Activated CD4-positive, alpha-beta memory T cell treated with anti-CD3 and anti-CD28 coated beads, Interleukin-2, amount 10 ng/mL, durations not matched to agents 7 days and 5 days (primary cell): Measurements from ENCODE around the gene VPS13C. TPM values are rescaled to one million over a fixed set of nuclear protein-coding genes. Genes with fewer than 3 reads are reported as not detected.
A peak's percentile ranks its signal among the peaks of the same experiment; 100 is the strongest.
"Not testable (repeated sequence)": the region's sequence is repeated elsewhere in the genome, so short reads cannot be mapped to it uniquely, and the experiment has no call there.

Experiments used
- CTCF ChIA-PET: fragments of 350-600 bp; sonication (Branson Sonifier 250); formaldehyde crosslinking; loops from one replicate; lab custom pipeline; 2021; ENCODE audit warnings: antibody characterized with exemption, inconsistent platforms; lab: Charles Lee
- POLR2A ChIA-PET: fragments of 350-600 bp; sonication (Branson Sonifier 250); formaldehyde crosslinking; loops from one replicate; lab custom pipeline; 2021; ENCODE audit warnings: antibody characterized with exemption; lab: Charles Lee
- DNase-seq: peaks from one replicate; pipeline ENCODE4 v3.0.0-alpha.2; 2020
- H3K27ac Mint-ChIP-seq: one replicate; pipeline ENCODE4 v1.8.0; 2021; ENCODE audit warnings: mild to moderate bottlenecking, mixed read lengths
- H3K27me3 Mint-ChIP-seq: one replicate; pipeline ENCODE4 v1.8.0; 2021; ENCODE audit warnings: mixed read lengths
- H3K36me3 Mint-ChIP-seq: one replicate; pipeline ENCODE4 v1.8.0; 2021; ENCODE audit warnings: low read depth, mixed read lengths
- H3K4me1 Mint-ChIP-seq: one replicate; pipeline ENCODE4 v1.8.0; 2021; ENCODE audit warnings: mixed read lengths
- H3K4me3 Mint-ChIP-seq: one replicate; pipeline ENCODE4 v1.8.0; 2021; ENCODE audit warnings: mild to moderate bottlenecking, mixed read lengths
- H3K9me3 Mint-ChIP-seq: one replicate; pipeline ENCODE4 v1.8.0; 2021; ENCODE audit warnings: mixed read lengths
- total RNA-seq, 2 experiments: library from RNA; stranded (reverse); gene quantifications; one replicate each; pipeline ENCODE4 v1.2.3, GENCODE V29; 2021

The VPS13C gene
- total RNA-seq, 2 experiments from 2014 or later = 63.6 to 76.7 TPM

GRCh38 chr15:62053439-62054085, 6.7 kb downstream of the VPS13C start:
- Mint-ChIP-seq H3K36me3 (peaks cover 20% of the 10 kb centered on the region), H3K9me3 (no peaks in the 10 kb centered on the region), H3K27ac (no peak overlapping the region), H3K4me1 (peaks cover 32% of the 10 kb centered on the region), H3K4me3 (no peak overlapping the region), H3K27me3 (no peaks in the 10 kb centered on the region)
- CTCF ChIA-PET = interaction anchor here (1.3 to 1.4 kb wide), 2 partner anchors 13 to 18 kb away, joined by 5 to 6 read pairs; partner anchors contain the start of gene C2CD4A
- POLR2A ChIA-PET = no interaction called here
- no peak for DNase-seq

GRCh38 chr15:62052713-62053112, 7.5 kb downstream of the VPS13C start:
- ChIA-PET POLR2A (no interaction called here), CTCF (interaction anchor here (1.3 to 1.5 kb wide), 2 partner anchors 8 to 14 kb away, joined by 4 to 5 read pairs; partner anchors contain the start of genes C2CD4A and VPS13C)
- no peak for DNase-seq
- H3K36me3 Mint-ChIP-seq = peaks cover 20% of the 10 kb centered on the region
- no peaks in the 10 kb centered on the region for H3K27me3 Mint-ChIP-seq
- H3K4me3 Mint-ChIP-seq = no peak overlapping the region
- H3K4me1 Mint-ChIP-seq = peaks cover 27% of the 10 kb centered on the region
- no peaks in the 10 kb centered on the region for H3K9me3 Mint-ChIP-seq
- no peak overlapping the region for H3K27ac Mint-ChIP-seq

DNA sequence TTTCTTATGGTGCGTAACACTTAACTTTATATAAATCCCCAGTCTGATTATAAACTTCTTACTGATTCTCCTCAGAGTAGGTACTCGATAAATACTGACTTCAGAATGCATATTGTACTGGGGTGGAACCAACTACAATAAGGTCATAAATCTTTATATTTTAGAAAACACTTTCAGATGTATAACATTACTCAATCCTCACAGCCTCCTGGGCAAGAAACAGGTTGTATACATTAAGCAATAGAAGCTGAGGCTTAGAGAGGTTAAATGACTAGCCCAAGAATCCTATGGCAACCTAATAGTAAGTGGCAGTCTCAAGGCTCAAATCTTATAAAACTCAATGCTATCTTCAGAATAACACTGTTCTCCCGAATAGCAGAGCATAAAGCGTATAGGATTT, 9.1 kb downstream of the VPS13C start:
- Mint-ChIP-seq H3K4me3 (no peak overlapping the region), H3K27ac (no peak overlapping the region), H3K4me1 (peaks cover 33% of the 10 kb centered on the region), H3K36me3 (peaks cover 15% of the 10 kb centered on the region), H3K27me3 (no peaks in the 10 kb centered on the region), H3K9me3 (no peaks in the 10 kb centered on the region)
- ChIA-PET POLR2A (no interaction called here), CTCF (interaction anchor here (1.5 kb wide), 1 partner anchor 9 kb away, joined by 4 read pairs; the partner anchor contains the start of gene VPS13C)
- DNase-seq = no peak

DNA sequence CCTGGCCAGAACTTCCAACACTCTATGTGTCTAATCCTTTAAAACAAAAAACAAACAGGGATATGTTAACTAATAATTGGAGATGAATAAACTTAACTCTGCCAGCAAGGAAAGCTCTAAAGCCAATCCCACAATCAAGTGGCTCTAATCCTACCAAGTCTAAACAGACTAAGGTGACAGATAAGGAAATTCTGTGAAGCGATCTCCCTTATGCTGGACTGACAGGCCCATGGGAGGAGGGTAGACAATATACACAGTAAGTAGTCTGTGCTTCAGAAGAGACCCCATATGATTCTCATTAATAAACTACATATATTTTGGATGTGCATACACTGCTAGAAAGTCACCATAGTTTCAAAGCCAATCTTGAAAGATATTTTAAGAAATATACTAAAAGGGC, 10.1 kb downstream of the VPS13C start:
- DNase-seq = no peak
- Mint-ChIP-seq H3K4me1 (peaks cover 37% of the 10 kb centered on the region), H3K27me3 (no peaks in the 10 kb centered on the region), H3K4me3 (no peak overlapping the region), H3K27ac (no peak overlapping the region), H3K9me3 (no peaks in the 10 kb centered on the region), H3K36me3 (peaks cover 10% of the 10 kb centered on the region)
- ChIA-PET CTCF (no interaction called here), POLR2A (no interaction called here)

DNA sequence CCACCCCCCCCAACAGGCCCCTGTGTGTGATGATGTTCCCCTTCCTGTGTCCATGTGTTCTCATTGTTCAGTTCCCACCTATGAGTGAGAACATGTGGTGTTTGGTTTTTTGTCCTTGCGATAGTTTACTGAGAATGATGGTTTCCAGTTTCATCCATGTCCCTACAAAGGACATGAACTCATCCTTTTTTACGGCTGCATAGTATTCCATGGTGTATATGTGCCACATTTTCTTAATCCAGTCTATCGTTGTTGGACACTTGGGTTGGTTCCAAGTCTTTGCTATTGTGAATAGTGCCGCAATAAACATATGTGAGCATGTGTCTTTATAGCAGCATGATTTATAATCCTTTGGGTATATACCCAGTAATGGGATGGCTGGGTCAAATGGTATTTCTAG, 12.0 kb downstream of the VPS13C start:
- CTCF ChIA-PET, H3K27ac Mint-ChIP-seq, POLR2A ChIA-PET, H3K4me3 Mint-ChIP-seq, DNase-seq, H3K36me3 Mint-ChIP-seq, H3K9me3 Mint-ChIP-seq, H3K27me3 Mint-ChIP-seq: not testable (repeated sequence)
- peaks cover 31% of the 10 kb centered on the region for H3K4me1 Mint-ChIP-seq

DNA sequence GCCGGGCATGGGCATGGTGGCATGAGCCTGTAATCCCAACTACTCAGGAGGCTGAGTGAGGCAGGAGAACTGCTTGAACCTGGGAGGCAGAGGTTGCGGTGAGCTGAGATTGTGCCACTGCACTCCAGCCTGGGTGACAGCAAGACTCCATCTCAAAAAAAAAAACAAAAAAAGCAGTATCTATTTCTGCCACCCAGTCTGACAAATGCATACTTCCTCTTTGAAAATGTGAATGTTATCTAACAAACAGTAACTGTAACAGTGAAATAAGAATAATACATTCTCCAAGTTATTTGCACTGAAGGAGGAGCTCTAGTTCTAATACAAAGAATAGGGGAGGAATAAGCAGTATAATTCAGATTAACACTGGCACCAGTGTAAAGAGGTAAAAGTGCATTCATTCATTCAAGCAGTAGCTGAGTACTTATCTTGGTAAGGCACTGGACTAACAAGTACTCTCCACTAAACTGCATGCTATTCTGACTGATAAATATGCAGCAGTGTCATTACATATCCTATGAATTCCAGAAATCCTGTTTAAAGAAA, 12.9 kb downstream of the VPS13C start:
- ChIA-PET CTCF (interaction anchor here (1.1 kb wide), 1 partner anchor 13 kb away, joined by 4 read pairs; the partner anchor contains the start of gene VPS13C), POLR2A (interaction anchor here (0.6 to 1.3 kb wide), 2 partner anchors 12 to 346 kb away, joined by 3 to 5 read pairs; no protein-coding TSS in a partner anchor)

GRCh38 chr15:62046078-62046743, 14.0 kb downstream of the VPS13C start:
- ChIA-PET CTCF (interaction anchor here (1.1 to 1.4 kb wide), 2 partner anchors 14 kb away, joined by 3 to 4 read pairs; partner anchors contain the start of gene VPS13C), POLR2A (interaction anchor here (0.7 kb wide), 1 partner anchor 13 kb away, joined by 3 read pairs; no protein-coding TSS in a partner anchor)
- peaks cover 26% of the 10 kb centered on the region for H3K4me1 Mint-ChIP-seq
- H3K36me3 Mint-ChIP-seq = peaks cover 14% of the 10 kb centered on the region
- no peak for DNase-seq
- peak overlapping the region; percentile 57 for H3K27ac Mint-ChIP-seq
- no peaks in the 10 kb centered on the region for H3K9me3 Mint-ChIP-seq
- H3K27me3 Mint-ChIP-seq = no peaks in the 10 kb centered on the region
- H3K4me3 Mint-ChIP-seq = peak overlapping the region; percentile 47

More for the DNA sequence above, 12.9 kb downstream of the VPS13C start:
- Mint-ChIP-seq H3K27me3 (no peaks in the 10 kb centered on the region), H3K9me3 (no peaks in the 10 kb centered on the region), H3K27ac (no peak overlapping the region), H3K36me3 (peaks cover 12% of the 10 kb centered on the region), H3K4me3 (no peak overlapping the region), H3K4me1 (peaks cover 28% of the 10 kb centered on the region)
- no peak for DNase-seq

DNA sequence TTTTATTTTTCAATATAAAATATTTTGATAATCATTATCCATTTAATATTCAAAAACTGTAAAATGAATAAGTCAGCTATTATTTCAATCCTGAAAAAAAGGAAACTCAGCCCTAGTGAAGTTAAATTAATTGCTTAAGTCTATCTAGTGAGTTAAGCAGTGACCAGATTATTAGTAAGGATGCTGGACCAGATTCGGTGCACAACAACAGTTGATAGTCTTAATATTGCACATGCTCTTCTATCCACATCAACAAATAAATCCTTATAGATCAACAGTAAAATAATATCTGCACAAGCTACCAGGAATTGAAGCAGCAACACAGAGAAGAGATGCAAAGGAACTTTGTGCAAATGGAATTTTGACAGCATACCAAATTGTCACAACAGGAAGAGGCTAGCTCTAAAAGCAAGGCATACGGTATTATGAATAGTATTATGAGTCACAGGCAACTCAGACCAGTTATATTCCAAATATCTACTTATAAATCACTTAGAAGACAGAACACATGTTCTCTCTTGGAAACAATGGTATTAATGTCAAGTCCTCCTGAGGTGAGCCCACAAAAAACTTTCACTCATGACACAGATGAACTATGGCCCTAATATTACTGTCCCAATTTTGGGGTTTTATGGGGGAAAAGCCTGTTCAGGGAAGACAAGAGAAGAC, 24.9 kb downstream of the VPS13C start:
- Mint-ChIP-seq H3K27ac (no peak overlapping the region), H3K9me3 (peaks cover 4% of the 10 kb centered on the region), H3K36me3 (peaks cover 37% of the 10 kb centered on the region), H3K27me3 (no peaks in the 10 kb centered on the region), H3K4me3 (no peak overlapping the region), H3K4me1 (peaks cover 16% of the 10 kb centered on the region)
- DNase-seq = no peak
- ChIA-PET POLR2A (interaction anchor here (1.0 kb wide), 1 partner anchor 25 kb away, joined by 4 read pairs; the partner anchor contains the start of gene VPS13C), CTCF (interaction anchor here (1.6 kb wide), 1 partner anchor 200 kb away, joined by 3 read pairs; no protein-coding TSS in a partner anchor)

GRCh38 chr15:62027916-62028315, 32.3 kb downstream of the VPS13C start:
- Mint-ChIP-seq H3K27me3 (no peaks in the 10 kb centered on the region), H3K36me3 (peaks cover 33% of the 10 kb centered on the region), H3K4me1 (peaks cover 2% of the 10 kb centered on the region), H3K27ac (no peak overlapping the region), H3K9me3 (no peaks in the 10 kb centered on the region), H3K4me3 (no peak overlapping the region)
- ChIA-PET CTCF (no interaction called here), POLR2A (interaction anchor here (1.5 kb wide), 1 partner anchor 31 kb away, joined by 3 read pairs; no protein-coding TSS in a partner anchor)
- no peak for DNase-seq

DNA sequence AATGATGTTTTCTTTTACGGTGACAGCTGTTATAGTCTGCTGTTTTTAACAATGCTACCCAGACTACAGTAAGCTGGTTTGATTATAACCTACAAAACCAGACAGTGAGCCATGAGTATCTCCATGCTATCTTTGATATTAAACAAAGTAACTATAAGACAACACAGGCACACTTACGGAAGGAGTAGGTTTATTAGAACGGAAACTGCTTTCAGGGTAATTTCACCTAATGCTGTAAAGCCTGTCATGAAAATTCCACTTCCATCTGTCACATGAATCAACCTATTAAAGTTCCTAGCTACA, 33.0 kb downstream of the VPS13C start:
- Mint-ChIP-seq H3K9me3 (no peaks in the 10 kb centered on the region), H3K4me3 (no peak overlapping the region), H3K27ac (no peak overlapping the region), H3K36me3 (peaks cover 38% of the 10 kb centered on the region), H3K4me1 (no peaks in the 10 kb centered on the region), H3K27me3 (no peaks in the 10 kb centered on the region)
- POLR2A ChIA-PET = interaction anchor here (1.5 kb wide), 1 partner anchor 32 kb away, joined by 3 read pairs; no protein-coding TSS in a partner anchor
- DNase-seq = no peak
- CTCF ChIA-PET = no interaction called here

GRCh38 chr15:62026487-62027262, 33.6 kb downstream of the VPS13C start:
- Mint-ChIP-seq H3K4me1 (no peaks in the 10 kb centered on the region), H3K27me3 (no peaks in the 10 kb centered on the region), H3K9me3 (no peaks in the 10 kb centered on the region), H3K4me3 (no peak overlapping the region), H3K27ac (no peak overlapping the region), H3K36me3 (peaks cover 43% of the 10 kb centered on the region)
- POLR2A ChIA-PET = interaction anchor here (1.3 to 1.5 kb wide), 2 partner anchors 32 kb away, joined by 3 read pairs; no protein-coding TSS in a partner anchor
- CTCF ChIA-PET = interaction anchor here (0.9 to 1.3 kb wide), 2 partner anchors 9 to 34 kb away, joined by 3 read pairs; partner anchors contain the start of gene VPS13C
- no peak for DNase-seq
